OCI-LY7 (cell line): ENCODE results near the gene ZYX.

ENCODE experiments used
- CTCF ChIP-seq: fragments of 200-600 bp; sonication (generic); conservative IDR thresholded peaks from 2 replicates; pipeline ENCODE4 v1.5.1; 2014; ENCODE audit warnings: mild to moderate bottlenecking, antibody characterized with exemption, low read length, moderate library complexity, mixed read lengths
- EZH2phosphoT487 ChIP-seq: fragments of 200-600 bp; sonication (generic); IDR thresholded peaks from 2 replicates; pipeline ENCODE4 v1.6.1; 2018; ENCODE audit warnings: low read depth, borderline replicate concordance, mild to moderate bottlenecking, mixed run types, antibody characterized with exemption, low read length, moderate library complexity, mixed read lengths

- TF ChIP-seq CTCF = no peak
- TF ChIP-seq EZH2phosphoT487 = no peak
These were observed 15.0 kb downstream of the ZYX start for GRCh38 chr7:143396182-143396581.
